Endothelial cell of umbilical vein (primary cell): ENCODE results near the gene A1CF. TPM values are rescaled to one million over a fixed set of nuclear protein-coding genes. Genes with fewer than 3 reads are reported as not detected.

ENCODE experiments used
- BruUV-seq: library from RNA; stranded (reverse); fragments of 400-500 nt; replicated peaks from 2 replicates; lab custom pipeline; 2021; lab: Mats Ljungman, UMichigan
- CTCF ChIA-PET: fragments of 300-600, 350-600 bp; sonication (Branson Sonifier 250); formaldehyde crosslinking; loops from one replicate; lab custom pipeline; 2021; ENCODE audit warnings: antibody characterized with exemption, inconsistent platforms; lab: Charles Lee
- POLR2A ChIA-PET: fragments of 300-600, 350-600 bp; sonication (Branson Sonifier 250); formaldehyde crosslinking; loops from one replicate; lab custom pipeline; 2021; ENCODE audit warnings: antibody characterized with exemption, inconsistent platforms; lab: Charles Lee
- DNase-seq: peaks from one replicate; pipeline ENCODE4 v3.0.0-alpha.2; 2011; ENCODE audit warnings: low read depth, low spot score
- FAIRE-seq: peaks from 2 replicates; lab custom pipeline; 2011; peaks lifted over from hg19 to GRCh38; lab: Jason Lieb, UNC
- H2AFZ ChIP-seq: 2 replicates; pipeline ENCODE4 v1.6.0; 2012; ENCODE audit warnings: low read depth, low read length, control low read depth, inconsistent platforms
- H3K27ac ChIP-seq: 2 replicates; pipeline ENCODE4 v1.5.1; 2011; ENCODE audit warnings: low read depth, mild to moderate bottlenecking, control low read depth, low read length, moderate library complexity; ENCODE audit not compliant: insufficient read depth
- H3K27me3 ChIP-seq, 2 experiments: 2 replicates each; pipeline versions ENCODE4 v1.6.0 to v1.6.1; 2011; ENCODE audit warnings: low read length in 2 of 2, mixed read lengths in 1 of 2; ENCODE audit not compliant: control insufficient read depth in 2 of 2, insufficient read depth in 2 of 2
- H3K36me3 ChIP-seq, 2 experiments: 2 replicates in 1 of 2; 3 replicates in 1 of 2; pipeline ENCODE4 v1.5.1; 2011; ENCODE audit warnings: low read length in 2 of 2, mild to moderate bottlenecking in 1 of 2, moderate library complexity in 1 of 2; ENCODE audit not compliant: control insufficient read depth in 2 of 2, insufficient read depth in 2 of 2; ENCODE audit errors: extremely low read depth in 1 of 2
- H3K4me1 ChIP-seq: 3 replicates; pipeline ENCODE4 v1.5.1; 2011; ENCODE audit warnings: mild to moderate bottlenecking, low read length; ENCODE audit not compliant: control insufficient read depth, insufficient read depth; ENCODE audit errors: extremely low read depth
- H3K4me2 ChIP-seq: 2 replicates; pipeline ENCODE4 v1.6.1; 2011; ENCODE audit warnings: low read length, control low read depth, mixed read lengths; ENCODE audit not compliant: insufficient read depth
- H3K4me3 ChIP-seq, 3 experiments: fragments of 200-600 bp in 1 of 3; sonication (generic), shearing (Covaris generic) in 1 of 3; replicated peaks in 1 of 3; 2 replicates each; pipeline ENCODE4 v1.5.1; 2011 to 2016; ENCODE audit warnings: control low read depth in 3 of 3, low read length in 3 of 3, mild to moderate bottlenecking in 2 of 3, inconsistent platforms in 1 of 3, low read depth in 1 of 3, moderate library complexity in 1 of 3; ENCODE audit not compliant: insufficient read depth in 1 of 3
- H3K79me2 ChIP-seq: 2 replicates; pipeline ENCODE4 v1.6.0; 2012; ENCODE audit warnings: low read length, inconsistent platforms; ENCODE audit not compliant: control insufficient read depth, insufficient read depth
- H3K9ac ChIP-seq: replicated peaks from 2 replicates; pipeline ENCODE3; 2011; ENCODE audit warnings: low read length, control low read depth; ENCODE audit not compliant: insufficient read depth; ENCODE audit errors: extremely low read depth
- H3K9me1 ChIP-seq: replicated peaks from 3 replicates; pipeline ENCODE4 v1.6.0; 2011; ENCODE audit warnings: mild to moderate bottlenecking, low read length; ENCODE audit not compliant: control insufficient read depth, insufficient read depth; ENCODE audit errors: extremely low read depth
- H3K9me3 ChIP-seq: replicated peaks from 2 replicates; pipeline ENCODE4 v1.5.1; 2012; ENCODE audit warnings: low read length, inconsistent platforms; ENCODE audit not compliant: control insufficient read depth, insufficient read depth
- H4K20me1 ChIP-seq: replicated peaks from 2 replicates; pipeline ENCODE3; 2011; ENCODE audit warnings: mild to moderate bottlenecking, low read length; ENCODE audit not compliant: control insufficient read depth, insufficient read depth; ENCODE audit errors: extremely low read depth
- EZH2 ChIP-seq: IDR thresholded peaks from 2 replicates; pipeline ENCODE4 v1.6.1; 2012; ENCODE audit warnings: borderline replicate concordance, low read depth, mild to moderate bottlenecking, moderate library complexity, low read length, inconsistent platforms; ENCODE audit not compliant: severe bottlenecking
- FOS ChIP-seq: IDR thresholded peaks from 2 replicates; pipeline ENCODE4 v1.6.1; 2011; ENCODE audit warnings: mild to moderate bottlenecking, low read length, moderate library complexity, borderline replicate concordance; ENCODE audit not compliant: insufficient read depth
- GATA2 ChIP-seq: IDR thresholded peaks from 2 replicates; pipeline ENCODE4 v1.7.0; 2011; ENCODE audit warnings: low read depth, mild to moderate bottlenecking, moderate library complexity, mixed read lengths, low read length; ENCODE audit not compliant: insufficient read length, insufficient read depth
- JUN ChIP-seq: IDR thresholded peaks from 2 replicates; pipeline ENCODE4 v1.6.1; 2011; ENCODE audit warnings: borderline replicate concordance, low read depth; ENCODE audit not compliant: insufficient read length, insufficient read depth
- MYC ChIP-seq: IDR thresholded peaks from one replicate; pipeline ENCODE4 v1.6.1; 2011; ENCODE audit warnings: mild to moderate bottlenecking, low read depth, low read length
- POLR2A ChIP-seq: IDR thresholded peaks from 2 replicates; pipeline ENCODE4 v1.6.1; 2012; ENCODE audit warnings: low read depth, mild to moderate bottlenecking, control low read depth, low read length
- POLR2AphosphoS5 ChIP-seq: IDR thresholded peaks from 2 replicates; pipeline ENCODE4 v1.6.1; 2012; ENCODE audit warnings: low read depth, mild to moderate bottlenecking, control low read depth, low read length, moderate library complexity; ENCODE audit not compliant: insufficient read depth
- dilution Hi-C: fragments of 300-500 bp; cut with MboI; formaldehyde crosslinking; loops from one replicate; pipeline ENCODE4 v1.15.0; 2019; ENCODE audit warnings: low sequenced_read_pairs; ENCODE audit not compliant: extremely low pct_ligation_motif_present
- intact Hi-C: fragments of 100-400 bp; cut with micrococcal nuclease; formaldehyde crosslinking; loops from one replicate; pipeline ENCODE4 v1.10.0; 2022
- polyA plus RNA-seq, 4 experiments: library from polyadenylated mRNA; depleted of rRNA in 3 of 4; stranded (reverse) in 3 of 4; unstranded in 1 of 4; fragments of >200 nt; gene quantifications; 2 replicates each; pipeline versions ENCODE4 v1.2.1 to v1.2.3, GENCODE V29; 2011 to 2012; ENCODE audit warnings: missing spikeins in 1 of 4
- total RNA-seq: library from RNA; stranded (reverse); gene quantifications from 2 replicates; pipeline ENCODE4 v1.2.3, GENCODE V29; 2021
- TF ChIP-seq, protein P1 (sequence below): IDR thresholded peaks from 2 replicates; pipeline ENCODE4 v1.6.1; 2011; ENCODE audit not compliant: insufficient read depth, insufficient read length
- TF ChIP-seq, protein P2 (sequence below), 2 donors: IDR thresholded peaks; 1 replicate in 1 of 2; 2 replicates in 1 of 2; pipeline ENCODE4 v1.5.1; 2011; ENCODE audit warnings: low read length in 2 of 2, mild to moderate bottlenecking in 2 of 2, moderate library complexity in 2 of 2, control low read depth in 1 of 2, inconsistent platforms in 1 of 2, low read depth in 1 of 2; ENCODE audit not compliant: insufficient read depth in 1 of 2; ENCODE audit errors: extremely low read depth in 1 of 2

The A1CF gene
- total and polyA plus RNA-seq, 2 donors (not counting 3 experiments of a cell fraction or from before 2014, with no cell fraction given): not detected

DNA sequence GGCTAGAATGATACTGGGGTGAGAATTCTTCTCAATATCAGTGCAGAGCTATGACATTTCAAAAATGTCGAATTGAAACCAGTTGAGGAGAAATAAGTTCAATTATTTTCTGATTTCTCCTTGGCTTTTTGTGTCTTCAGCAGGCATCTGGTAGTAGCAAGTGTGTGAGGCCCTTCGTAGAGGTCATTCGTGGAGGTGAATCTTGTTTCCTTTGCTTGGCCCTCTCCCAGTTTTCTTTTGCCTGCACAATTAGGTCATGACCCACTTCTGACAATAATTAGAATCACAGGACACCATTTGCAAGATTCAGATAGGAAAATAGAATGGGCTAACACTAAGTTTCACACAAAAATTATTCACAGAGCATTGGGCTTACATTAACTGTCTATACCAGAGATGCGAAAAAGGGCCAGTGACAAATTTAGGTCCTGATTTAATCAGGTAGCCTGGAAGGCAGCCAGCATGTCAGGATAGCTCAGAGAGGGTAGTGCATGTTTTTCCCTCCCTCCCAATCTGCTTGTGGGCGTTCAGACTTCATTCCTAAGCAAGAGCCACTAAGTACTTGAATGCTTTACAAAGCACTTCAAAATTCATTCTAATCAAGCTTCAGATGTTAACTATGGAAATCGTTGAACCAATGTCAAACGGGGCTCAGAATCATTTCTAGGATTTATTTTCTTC, 24.0 kb upstream of the A1CF start:
- ChIA-PET CTCF (no interaction called here), POLR2A (no interaction called here)
- no TSS peak for BruUV-seq
- Histone ChIP-seq H3K79me2 (no peaks in the 10 kb centered on the region), H3K27ac (no peak overlapping the region), H3K9me3 (no peaks in the 10 kb centered on the region), H3K9ac (no peak overlapping the region), H3K4me2 (no peak overlapping the region), H3K9me1 (no peaks in the 10 kb centered on the region), H3K36me3 (no peaks in the 10 kb centered on the region), H4K20me1 (no peaks in the 10 kb centered on the region), H2AFZ (no peak overlapping the region), H3K4me3 (no peak overlapping the region), H3K27me3 (no peaks in the 10 kb centered on the region), H3K4me1 (no peaks in the 10 kb centered on the region)
- intact Hi-C loops: no loop called here
- TF ChIP-seq, protein P1, sequence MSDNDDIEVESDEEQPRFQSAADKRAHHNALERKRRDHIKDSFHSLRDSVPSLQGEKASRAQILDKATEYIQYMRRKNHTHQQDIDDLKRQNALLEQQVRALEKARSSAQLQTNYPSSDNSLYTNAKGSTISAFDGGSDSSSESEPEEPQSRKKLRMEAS: no peak
- TF ChIP-seq, protein P2, sequence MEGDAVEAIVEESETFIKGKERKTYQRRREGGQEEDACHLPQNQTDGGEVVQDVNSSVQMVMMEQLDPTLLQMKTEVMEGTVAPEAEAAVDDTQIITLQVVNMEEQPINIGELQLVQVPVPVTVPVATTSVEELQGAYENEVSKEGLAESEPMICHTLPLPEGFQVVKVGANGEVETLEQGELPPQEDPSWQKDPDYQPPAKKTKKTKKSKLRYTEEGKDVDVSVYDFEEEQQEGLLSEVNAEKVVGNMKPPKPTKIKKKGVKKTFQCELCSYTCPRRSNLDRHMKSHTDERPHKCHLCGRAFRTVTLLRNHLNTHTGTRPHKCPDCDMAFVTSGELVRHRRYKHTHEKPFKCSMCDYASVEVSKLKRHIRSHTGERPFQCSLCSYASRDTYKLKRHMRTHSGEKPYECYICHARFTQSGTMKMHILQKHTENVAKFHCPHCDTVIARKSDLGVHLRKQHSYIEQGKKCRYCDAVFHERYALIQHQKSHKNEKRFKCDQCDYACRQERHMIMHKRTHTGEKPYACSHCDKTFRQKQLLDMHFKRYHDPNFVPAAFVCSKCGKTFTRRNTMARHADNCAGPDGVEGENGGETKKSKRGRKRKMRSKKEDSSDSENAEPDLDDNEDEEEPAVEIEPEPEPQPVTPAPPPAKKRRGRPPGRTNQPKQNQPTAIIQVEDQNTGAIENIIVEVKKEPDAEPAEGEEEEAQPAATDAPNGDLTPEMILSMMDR (IDR thresholded peaks at IDR 0.05; ENCODE audit: extremely low read depth in 1 of 2, insufficient read depth in 1 of 2, low read depth in 1 of 2, low read length in 2 of 2): no peak
- TF ChIP-seq EZH2 (no peak), JUN (no peak), MYC (no peak), POLR2AphosphoS5 (no peak), FOS (no peak), GATA2 (no peak), POLR2A (no peak)
- dilution Hi-C loops: no loop called here
- DNase-seq (no peak), FAIRE-seq (no peak)
